Right atrium auricular region (tissue), 2 donors: ENCODE measurements around the gene ZNF444. TPM values are rescaled to one million over a fixed set of nuclear protein-coding genes. Genes with fewer than 3 reads are reported as not detected.
A peak's percentile ranks its signal among the peaks of the same experiment; 100 is the strongest.

Experiments
- DNase-seq: peaks from one replicate; pipeline ENCODE4 v3.0.0-alpha.2; 2019; ENCODE audit warnings: low spot score
- H3K27ac ChIP-seq, 2 donors: fragments of 200-600 bp; sonication (generic); 1 replicate in 1 of 2; 2 replicates in 1 of 2; pipeline ENCODE4 v1.5.1; 2016 to 2019
- H3K27me3 ChIP-seq, 2 donors: fragments of 200-600 bp; sonication (generic); one replicate each; pipeline versions ENCODE4 v1.5.1 to v1.6.0; 2017 to 2019
- H3K36me3 ChIP-seq: fragments of 200-600 bp; sonication (generic); one replicate; pipeline ENCODE4 v1.5.1; 2016
- H3K4me1 ChIP-seq, 2 donors: fragments of 200-600 bp; sonication (generic); one replicate each; pipeline versions ENCODE4 v1.5.1 to v1.6.0; 2017 to 2019
- H3K4me3 ChIP-seq, 2 donors: fragments of 200-600 bp; sonication (generic); 1 replicate in 1 of 2; 2 replicates in 1 of 2; pipeline ENCODE4 v1.5.1; 2017 to 2019; ENCODE audit warnings: mild to moderate bottlenecking in 1 of 2, moderate library complexity in 1 of 2
- H3K9me3 ChIP-seq, 2 donors: fragments of 200-600 bp; sonication (generic); one replicate each; pipeline ENCODE4 v1.5.1; 2019
- total RNA-seq, 2 donors: library from RNA; depleted of rRNA; stranded (reverse); fragments of >200 nt; gene quantifications; one replicate each; pipeline ENCODE4 v1.1.0, GENCODE V29; 2016
- TF ChIP-seq, protein P1 (sequence below), 2 donors: fragments of 200-600 bp; sonication (generic); IDR thresholded peaks; one replicate each; pipeline ENCODE4 v1.5.1; 2019; ENCODE audit warnings: antibody characterized with exemption in 2 of 2

ZNF444 gene
- total RNA-seq, 2 donors from 2014 or later = 26.1 to 30.9 TPM

DNA sequence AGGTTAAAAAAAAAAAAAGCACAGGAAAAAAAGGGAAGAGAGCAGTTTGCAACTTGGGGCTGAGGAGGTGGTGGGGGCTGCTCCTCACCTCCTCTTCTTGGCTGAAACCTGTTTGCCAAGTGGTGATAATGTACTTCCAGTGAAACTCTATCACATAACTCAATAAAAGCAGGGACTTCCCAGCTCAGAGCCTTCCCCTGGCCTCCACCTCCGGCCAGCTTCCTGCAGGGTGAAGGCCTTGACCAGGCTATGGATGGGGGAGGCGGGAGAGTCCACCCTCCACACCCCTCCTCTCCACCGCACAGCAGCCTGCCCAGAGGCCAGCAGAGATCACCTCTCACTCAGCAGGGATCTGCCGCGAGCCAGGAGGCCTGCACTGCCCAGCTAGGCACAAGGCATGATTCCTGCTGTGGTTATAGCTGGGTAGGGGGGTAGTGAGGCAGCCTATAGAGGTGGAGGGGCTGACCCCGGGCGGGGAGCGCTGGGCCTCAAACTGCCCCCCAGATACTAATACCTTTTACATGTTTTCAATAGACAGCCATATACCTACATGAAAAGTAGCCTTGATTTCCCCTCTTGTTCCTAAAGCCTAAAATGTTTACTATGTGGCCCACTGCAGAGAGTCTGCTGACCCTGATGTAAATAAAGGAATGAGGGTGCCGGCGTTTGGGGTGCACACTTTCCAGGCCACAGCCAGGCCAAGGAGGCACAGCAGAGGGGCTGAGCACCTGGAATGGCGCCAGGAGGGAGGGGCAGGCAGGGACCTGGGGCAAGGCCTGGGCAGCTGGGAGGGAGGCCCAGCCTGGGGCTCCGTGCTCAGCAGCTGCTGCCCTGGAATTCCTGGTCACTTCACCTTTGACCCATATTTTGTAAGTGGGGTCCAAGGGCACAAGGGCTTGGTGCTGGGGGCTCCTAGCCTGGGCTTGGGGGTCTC, 30.3 kb upstream of the ZNF444 start:
- H3K36me3 ChIP-seq = no peaks in the 10 kb centered on the region
- peaks cover 0 to 94% of the 10 kb centered on the region in 2 donors for H3K4me1 ChIP-seq
- H3K4me3 ChIP-seq = peak overlapping the region in 1 of 2 donors; percentile 12
- H3K27ac ChIP-seq = peak overlapping the region; percentile 78 to 84
- DNase-seq = no peak
- no peaks in the 10 kb centered on the region for H3K9me3 ChIP-seq
- no peaks in the 10 kb centered on the region for H3K27me3 ChIP-seq
- TF ChIP-seq, protein P1, sequence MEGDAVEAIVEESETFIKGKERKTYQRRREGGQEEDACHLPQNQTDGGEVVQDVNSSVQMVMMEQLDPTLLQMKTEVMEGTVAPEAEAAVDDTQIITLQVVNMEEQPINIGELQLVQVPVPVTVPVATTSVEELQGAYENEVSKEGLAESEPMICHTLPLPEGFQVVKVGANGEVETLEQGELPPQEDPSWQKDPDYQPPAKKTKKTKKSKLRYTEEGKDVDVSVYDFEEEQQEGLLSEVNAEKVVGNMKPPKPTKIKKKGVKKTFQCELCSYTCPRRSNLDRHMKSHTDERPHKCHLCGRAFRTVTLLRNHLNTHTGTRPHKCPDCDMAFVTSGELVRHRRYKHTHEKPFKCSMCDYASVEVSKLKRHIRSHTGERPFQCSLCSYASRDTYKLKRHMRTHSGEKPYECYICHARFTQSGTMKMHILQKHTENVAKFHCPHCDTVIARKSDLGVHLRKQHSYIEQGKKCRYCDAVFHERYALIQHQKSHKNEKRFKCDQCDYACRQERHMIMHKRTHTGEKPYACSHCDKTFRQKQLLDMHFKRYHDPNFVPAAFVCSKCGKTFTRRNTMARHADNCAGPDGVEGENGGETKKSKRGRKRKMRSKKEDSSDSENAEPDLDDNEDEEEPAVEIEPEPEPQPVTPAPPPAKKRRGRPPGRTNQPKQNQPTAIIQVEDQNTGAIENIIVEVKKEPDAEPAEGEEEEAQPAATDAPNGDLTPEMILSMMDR (IDR thresholded peaks at IDR 0.05) = no peak

DNA sequence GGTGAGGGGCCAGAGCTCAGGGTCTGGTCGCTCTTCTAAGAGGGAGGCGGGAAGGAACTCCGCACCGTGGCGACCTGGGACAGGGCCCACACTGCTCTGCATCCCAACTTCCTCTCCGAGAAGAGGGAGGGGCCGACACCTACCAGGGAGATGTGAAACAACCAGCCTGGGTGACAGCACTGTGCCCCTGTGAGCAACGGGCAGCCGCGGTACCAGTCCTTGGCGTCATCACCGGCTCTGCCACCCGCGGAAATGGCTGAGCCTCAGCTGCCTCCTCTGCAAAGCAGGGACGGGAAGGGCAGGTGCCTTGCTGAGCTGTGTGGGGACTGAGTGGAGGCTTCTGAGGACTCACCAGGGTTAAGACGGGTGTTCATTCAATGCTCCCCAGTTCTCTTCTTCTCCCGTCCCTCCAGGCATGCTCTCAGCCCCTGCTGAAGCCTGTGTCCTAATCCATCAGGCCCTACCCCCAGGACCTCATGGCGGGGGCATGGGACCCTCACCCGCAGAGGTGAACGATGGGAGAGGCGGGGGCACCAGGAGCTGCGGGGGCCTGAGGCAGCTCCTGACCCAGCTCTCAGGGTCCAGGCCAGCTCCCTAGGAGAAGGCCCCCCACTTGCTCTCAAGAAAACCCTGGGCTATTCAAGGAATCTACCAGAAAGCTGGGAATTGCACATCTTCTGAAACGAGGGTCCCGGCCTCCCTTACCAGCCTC, 29.3 kb upstream of the ZNF444 start:
- Histone ChIP-seq H3K9me3 (no peaks in the 10 kb centered on the region), H3K36me3 (no peaks in the 10 kb centered on the region), H3K4me3 (no peak overlapping the region), H3K27ac (peak overlapping the region; percentile 78 to 84), H3K4me1 (peaks cover 0 to 92% of the 10 kb centered on the region in 2 donors), H3K27me3 (no peaks in the 10 kb centered on the region)
- DNase-seq = peak; percentile 66
- TF ChIP-seq, protein P1 (IDR thresholded peaks at IDR 0.05) = no peak

DNA sequence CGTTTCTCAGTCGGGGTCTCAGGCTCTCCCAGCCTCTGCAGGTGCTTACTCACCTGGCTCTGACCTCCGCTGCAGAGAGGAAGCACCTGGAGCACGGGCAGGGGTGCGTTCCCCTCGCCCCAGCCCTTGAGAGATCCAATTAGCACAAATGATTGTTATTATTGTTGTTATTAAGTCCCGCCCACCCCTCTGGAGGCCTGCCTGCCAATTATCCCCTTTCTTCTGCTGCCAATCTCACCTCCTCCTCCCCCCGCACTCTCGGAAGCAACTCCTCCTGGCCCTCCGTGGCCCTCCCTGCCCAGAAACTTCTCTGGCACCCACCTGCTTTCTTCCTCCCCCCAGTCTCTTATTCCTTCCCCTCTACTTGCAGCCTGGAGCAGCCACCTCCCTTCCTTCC, 28.8 kb upstream of the ZNF444 start:
- Histone ChIP-seq H3K4me3 (no peak overlapping the region), H3K27me3 (no peaks in the 10 kb centered on the region), H3K27ac (peak overlapping the region; percentile 38 to 84), H3K36me3 (no peaks in the 10 kb centered on the region), H3K9me3 (no peaks in the 10 kb centered on the region), H3K4me1 (peaks cover 0 to 95% of the 10 kb centered on the region in 2 donors)
- no peak for DNase-seq
- TF ChIP-seq, protein P1 (IDR thresholded peaks at IDR 0.05) = no peak

DNA sequence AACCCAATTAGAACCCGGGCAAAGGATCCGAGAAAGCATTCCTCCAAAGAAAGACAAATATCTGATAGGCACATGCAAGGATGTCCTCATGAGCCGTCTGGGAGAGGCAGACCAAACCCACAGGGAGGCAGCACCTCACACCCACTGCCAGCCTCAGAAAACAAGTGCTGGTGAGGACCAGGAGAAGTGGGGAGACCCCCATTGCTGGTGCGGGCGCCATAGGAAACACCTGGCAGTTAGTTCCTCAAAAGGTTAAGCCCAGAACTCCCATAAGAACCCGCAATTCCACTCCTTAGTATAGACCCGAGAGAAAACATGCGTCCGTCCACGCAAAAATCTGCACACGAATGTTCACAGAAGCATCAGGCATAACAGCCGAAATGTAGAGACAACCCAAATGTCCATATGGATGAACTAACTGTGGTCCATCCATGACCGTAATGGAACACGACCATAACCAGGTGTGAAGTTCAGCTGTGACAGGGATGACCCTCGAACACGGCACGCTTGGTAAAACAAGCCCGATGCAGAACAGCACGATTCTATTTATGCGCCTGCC, 27.9 kb upstream of the ZNF444 start:
- no peaks in the 10 kb centered on the region for H3K9me3 ChIP-seq
- no peak for DNase-seq
- H3K4me1 ChIP-seq = peaks cover 0 to 95% of the 10 kb centered on the region in 2 donors
- peak overlapping the region in 1 of 2 donors; percentile 84 for H3K27ac ChIP-seq
- no peaks in the 10 kb centered on the region for H3K36me3 ChIP-seq
- H3K27me3 ChIP-seq = no peaks in the 10 kb centered on the region
- H3K4me3 ChIP-seq = no peak overlapping the region
- TF ChIP-seq, protein P1 (IDR thresholded peaks at IDR 0.05) = no peak

DNA sequence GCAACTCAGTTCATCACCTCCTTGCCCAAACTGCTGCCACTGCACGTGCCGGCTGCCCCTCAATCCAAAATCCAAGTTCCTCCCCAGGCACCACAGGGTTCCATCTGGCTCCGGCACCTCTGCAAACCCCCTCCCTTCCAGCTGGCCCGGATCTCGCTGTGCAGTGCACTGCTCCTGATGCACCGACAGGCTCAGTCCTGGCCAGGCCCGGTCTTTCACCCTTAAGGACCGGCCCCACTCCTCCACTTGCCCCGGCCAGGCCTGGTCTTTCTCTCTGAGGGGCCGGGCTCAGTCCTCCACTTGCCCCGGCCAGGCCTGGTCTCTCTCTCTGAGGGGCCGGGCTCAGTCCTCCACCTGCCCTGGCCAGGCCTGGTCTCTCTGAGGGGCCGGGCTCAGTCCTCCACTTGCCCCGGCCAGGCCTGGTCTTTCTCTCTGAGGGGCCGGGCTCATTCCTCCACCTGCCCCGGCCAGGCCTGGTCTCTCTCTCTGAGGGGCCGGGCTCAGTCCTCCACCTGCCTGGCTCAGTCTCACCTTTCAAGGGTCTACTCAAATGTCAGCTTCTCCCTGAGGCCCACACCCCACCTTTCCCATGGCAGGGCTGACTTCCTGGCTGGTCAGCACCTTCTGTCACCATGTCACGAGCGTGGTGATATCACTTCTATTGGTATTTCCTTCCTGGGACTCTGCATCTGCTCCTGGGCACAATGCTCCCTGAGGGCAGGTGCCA, 26.9 kb upstream of the ZNF444 start:
- TF ChIP-seq, protein P1 (IDR thresholded peaks at IDR 0.05) = no peak
- peaks cover 0 to 95% of the 10 kb centered on the region in 2 donors for H3K4me1 ChIP-seq

More for the DNA sequence above, 26.9 kb upstream of the ZNF444 start:
- H3K27me3 ChIP-seq = no peaks in the 10 kb centered on the region
- no peaks in the 10 kb centered on the region for H3K9me3 ChIP-seq
- H3K27ac ChIP-seq = peak overlapping the region in 1 of 2 donors; percentile 53
- no peak for DNase-seq
- no peak overlapping the region for H3K4me3 ChIP-seq
- H3K36me3 ChIP-seq = no peaks in the 10 kb centered on the region
